ENCODE results near the gene UBR1. TPM values are rescaled to one million over a fixed set of nuclear protein-coding genes. Genes with fewer than 3 reads are reported as not detected.

Gene UBR1
- total and polyA plus RNA-seq, 2 experiments from 2014 or later: 17.2 to 19.6 TPM

GRCh38 chr15:43127752-43128151 is 21.9 kb upstream of the UBR1 start (continued):
- TF ChIP-seq, protein P1, sequence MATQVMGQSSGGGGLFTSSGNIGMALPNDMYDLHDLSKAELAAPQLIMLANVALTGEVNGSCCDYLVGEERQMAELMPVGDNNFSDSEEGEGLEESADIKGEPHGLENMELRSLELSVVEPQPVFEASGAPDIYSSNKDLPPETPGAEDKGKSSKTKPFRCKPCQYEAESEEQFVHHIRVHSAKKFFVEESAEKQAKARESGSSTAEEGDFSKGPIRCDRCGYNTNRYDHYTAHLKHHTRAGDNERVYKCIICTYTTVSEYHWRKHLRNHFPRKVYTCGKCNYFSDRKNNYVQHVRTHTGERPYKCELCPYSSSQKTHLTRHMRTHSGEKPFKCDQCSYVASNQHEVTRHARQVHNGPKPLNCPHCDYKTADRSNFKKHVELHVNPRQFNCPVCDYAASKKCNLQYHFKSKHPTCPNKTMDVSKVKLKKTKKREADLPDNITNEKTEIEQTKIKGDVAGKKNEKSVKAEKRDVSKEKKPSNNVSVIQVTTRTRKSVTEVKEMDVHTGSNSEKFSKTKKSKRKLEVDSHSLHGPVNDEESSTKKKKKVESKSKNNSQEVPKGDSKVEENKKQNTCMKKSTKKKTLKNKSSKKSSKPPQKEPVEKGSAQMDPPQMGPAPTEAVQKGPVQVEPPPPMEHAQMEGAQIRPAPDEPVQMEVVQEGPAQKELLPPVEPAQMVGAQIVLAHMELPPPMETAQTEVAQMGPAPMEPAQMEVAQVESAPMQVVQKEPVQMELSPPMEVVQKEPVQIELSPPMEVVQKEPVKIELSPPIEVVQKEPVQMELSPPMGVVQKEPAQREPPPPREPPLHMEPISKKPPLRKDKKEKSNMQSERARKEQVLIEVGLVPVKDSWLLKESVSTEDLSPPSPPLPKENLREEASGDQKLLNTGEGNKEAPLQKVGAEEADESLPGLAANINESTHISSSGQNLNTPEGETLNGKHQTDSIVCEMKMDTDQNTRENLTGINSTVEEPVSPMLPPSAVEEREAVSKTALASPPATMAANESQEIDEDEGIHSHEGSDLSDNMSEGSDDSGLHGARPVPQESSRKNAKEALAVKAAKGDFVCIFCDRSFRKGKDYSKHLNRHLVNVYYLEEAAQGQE (IDR thresholded peaks at IDR 0.05; ENCODE audit: unreplicated experiment): no peak
- TF ChIP-seq NANOG (IDR thresholded peaks at IDR 0.05; ENCODE audit: borderline replicate concordance): no peak

- H3K4me3 ChIP-seq: no peak overlapping the region
- no peak overlapping the region for H3K4me2 ChIP-seq
- peaks cover 8% of the 10 kb centered on the region for H3K27me3 Mint-ChIP-seq (ENCODE audit: insufficient read depth, low read depth, poor library complexity)
- no peak overlapping the region for H2AFZ ChIP-seq
- no peaks in the 10 kb centered on the region for H3K36me3 ChIP-seq (ENCODE audit: insufficient read depth)
- no peak for DNase-seq (ENCODE audit: low spot score)
- H3K27ac ChIP-seq (ENCODE audit: low read depth): no peak overlapping the region
- H3K79me2 ChIP-seq (replicated peaks; ENCODE audit: insufficient read depth): no peaks in the 10 kb centered on the region
- H3K4me1 ChIP-seq (ENCODE audit: insufficient read depth): no peaks in the 10 kb centered on the region
- peaks cover 17% of the 10 kb centered on the region for H3K27me3 ChIP-seq (ENCODE audit: insufficient read depth)
- no peak overlapping the region for H3K4me3 Mint-ChIP-seq
- H4K20me1 ChIP-seq (replicated peaks; ENCODE audit: insufficient read depth): no peaks in the 10 kb centered on the region
- H3K4me1 Mint-ChIP-seq: peaks cover 11% of the 10 kb centered on the region; the same call in 2 of the 3 replicates
- H3K9me3 Mint-ChIP-seq: peaks cover 9% of the 10 kb centered on the region; the same call in 2 of the 3 replicates
- no peak for ATAC-seq
- H3F3A ChIP-seq (replicated peaks; ENCODE audit: low read depth): no peaks in the 10 kb centered on the region
- H3K36me3 Mint-ChIP-seq (ENCODE audit: low read depth): no peaks in the 10 kb centered on the region
- H3K9me2 ChIP-seq (ENCODE audit: insufficient read depth): peaks cover 5% of the 10 kb centered on the region; the same call in 1 of the 2 replicates
- no peak overlapping the region for H3K27ac Mint-ChIP-seq
- TF ChIP-seq, protein P2, sequence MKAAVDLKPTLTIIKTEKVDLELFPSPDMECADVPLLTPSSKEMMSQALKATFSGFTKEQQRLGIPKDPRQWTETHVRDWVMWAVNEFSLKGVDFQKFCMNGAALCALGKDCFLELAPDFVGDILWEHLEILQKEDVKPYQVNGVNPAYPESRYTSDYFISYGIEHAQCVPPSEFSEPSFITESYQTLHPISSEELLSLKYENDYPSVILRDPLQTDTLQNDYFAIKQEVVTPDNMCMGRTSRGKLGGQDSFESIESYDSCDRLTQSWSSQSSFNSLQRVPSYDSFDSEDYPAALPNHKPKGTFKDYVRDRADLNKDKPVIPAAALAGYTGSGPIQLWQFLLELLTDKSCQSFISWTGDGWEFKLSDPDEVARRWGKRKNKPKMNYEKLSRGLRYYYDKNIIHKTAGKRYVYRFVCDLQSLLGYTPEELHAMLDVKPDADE (IDR thresholded peaks at IDR 0.05): no peak
- TF ChIP-seq CREB1 (CRISPR knock-in tag; IDR thresholded peaks at IDR 0.05; ENCODE audit: low read depth) (no peak), EZH2phosphoT487 (IDR thresholded peaks at IDR 0.05; ENCODE audit: unreplicated experiment) (no peak), JUNB (IDR thresholded peaks at IDR 0.05; ENCODE audit: unreplicated experiment) (no peak), STAT1 (IDR thresholded peaks at IDR 0.05; ENCODE audit: unreplicated experiment) (no peak), EZH2 (IDR thresholded peaks at IDR 0.05; ENCODE audit: low read depth, unreplicated experiment) (no peak)
- TF ChIP-seq, protein P3, sequence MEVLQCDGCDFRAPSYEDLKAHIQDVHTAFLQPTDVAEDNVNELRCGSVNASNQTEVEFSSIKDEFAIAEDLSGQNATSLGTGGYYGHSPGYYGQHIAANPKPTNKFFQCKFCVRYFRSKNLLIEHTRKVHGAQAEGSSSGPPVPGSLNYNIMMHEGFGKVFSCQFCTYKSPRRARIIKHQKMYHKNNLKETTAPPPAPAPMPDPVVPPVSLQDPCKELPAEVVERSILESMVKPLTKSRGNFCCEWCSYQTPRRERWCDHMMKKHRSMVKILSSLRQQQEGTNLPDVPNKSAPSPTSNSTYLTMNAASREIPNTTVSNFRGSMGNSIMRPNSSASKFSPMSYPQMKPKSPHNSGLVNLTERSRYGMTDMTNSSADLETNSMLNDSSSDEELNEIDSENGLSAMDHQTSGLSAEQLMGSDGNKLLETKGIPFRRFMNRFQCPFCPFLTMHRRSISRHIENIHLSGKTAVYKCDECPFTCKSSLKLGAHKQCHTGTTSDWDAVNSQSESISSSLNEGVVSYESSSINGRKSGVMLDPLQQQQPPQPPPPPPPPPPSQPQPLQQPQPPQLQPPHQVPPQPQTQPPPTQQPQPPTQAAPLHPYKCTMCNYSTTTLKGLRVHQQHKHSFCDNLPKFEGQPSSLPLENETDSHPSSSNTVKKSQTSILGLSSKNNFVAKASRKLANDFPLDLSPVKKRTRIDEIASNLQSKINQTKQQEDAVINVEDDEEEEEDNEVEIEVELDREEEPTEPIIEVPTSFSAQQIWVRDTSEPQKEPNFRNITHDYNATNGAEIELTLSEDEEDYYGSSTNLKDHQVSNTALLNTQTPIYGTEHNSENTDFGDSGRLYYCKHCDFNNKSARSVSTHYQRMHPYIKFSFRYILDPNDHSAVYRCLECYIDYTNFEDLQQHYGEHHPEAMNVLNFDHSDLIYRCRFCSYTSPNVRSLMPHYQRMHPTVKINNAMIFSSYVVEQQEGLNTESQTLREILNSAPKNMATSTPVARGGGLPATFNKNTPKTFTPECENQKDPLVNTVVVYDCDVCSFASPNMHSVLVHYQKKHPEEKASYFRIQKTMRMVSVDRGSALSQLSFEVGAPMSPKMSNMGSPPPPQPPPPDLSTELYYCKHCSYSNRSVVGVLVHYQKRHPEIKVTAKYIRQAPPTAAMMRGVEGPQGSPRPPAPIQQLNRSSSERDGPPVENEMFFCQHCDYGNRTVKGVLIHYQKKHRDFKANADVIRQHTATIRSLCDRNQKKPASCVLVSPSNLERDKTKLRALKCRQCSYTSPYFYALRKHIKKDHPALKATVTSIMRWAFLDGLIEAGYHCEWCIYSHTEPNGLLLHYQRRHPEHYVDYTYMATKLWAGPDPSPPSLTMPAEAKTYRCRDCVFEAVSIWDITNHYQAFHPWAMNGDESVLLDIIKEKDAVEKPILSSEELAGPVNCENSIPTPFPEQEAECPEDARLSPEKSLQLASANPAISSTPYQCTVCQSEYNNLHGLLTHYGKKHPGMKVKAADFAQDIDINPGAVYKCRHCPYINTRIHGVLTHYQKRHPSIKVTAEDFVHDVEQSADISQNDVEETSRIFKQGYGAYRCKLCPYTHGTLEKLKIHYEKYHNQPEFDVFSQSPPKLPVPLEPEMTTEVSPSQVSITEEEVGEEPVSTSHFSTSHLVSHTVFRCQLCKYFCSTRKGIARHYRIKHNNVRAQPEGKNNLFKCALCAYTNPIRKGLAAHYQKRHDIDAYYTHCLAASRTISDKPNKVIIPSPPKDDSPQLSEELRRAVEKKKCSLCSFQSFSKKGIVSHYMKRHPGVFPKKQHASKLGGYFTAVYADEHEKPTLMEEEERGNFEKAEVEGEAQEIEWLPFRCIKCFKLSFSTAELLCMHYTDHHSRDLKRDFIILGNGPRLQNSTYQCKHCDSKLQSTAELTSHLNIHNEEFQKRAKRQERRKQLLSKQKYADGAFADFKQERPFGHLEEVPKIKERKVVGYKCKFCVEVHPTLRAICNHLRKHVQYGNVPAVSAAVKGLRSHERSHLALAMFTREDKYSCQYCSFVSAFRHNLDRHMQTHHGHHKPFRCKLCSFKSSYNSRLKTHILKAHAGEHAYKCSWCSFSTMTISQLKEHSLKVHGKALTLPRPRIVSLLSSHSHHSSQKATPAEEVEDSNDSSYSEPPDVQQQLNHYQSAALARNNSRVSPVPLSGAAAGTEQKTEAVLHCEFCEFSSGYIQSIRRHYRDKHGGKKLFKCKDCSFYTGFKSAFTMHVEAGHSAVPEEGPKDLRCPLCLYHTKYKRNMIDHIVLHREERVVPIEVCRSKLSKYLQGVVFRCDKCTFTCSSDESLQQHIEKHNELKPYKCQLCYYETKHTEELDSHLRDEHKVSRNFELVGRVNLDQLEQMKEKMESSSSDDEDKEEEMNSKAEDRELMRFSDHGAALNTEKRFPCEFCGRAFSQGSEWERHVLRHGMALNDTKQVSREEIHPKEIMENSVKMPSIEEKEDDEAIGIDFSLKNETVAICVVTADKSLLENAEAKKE (CRISPR knock-in tag; IDR thresholded peaks at IDR 0.05): no peak
- TF ChIP-seq, protein P4, sequence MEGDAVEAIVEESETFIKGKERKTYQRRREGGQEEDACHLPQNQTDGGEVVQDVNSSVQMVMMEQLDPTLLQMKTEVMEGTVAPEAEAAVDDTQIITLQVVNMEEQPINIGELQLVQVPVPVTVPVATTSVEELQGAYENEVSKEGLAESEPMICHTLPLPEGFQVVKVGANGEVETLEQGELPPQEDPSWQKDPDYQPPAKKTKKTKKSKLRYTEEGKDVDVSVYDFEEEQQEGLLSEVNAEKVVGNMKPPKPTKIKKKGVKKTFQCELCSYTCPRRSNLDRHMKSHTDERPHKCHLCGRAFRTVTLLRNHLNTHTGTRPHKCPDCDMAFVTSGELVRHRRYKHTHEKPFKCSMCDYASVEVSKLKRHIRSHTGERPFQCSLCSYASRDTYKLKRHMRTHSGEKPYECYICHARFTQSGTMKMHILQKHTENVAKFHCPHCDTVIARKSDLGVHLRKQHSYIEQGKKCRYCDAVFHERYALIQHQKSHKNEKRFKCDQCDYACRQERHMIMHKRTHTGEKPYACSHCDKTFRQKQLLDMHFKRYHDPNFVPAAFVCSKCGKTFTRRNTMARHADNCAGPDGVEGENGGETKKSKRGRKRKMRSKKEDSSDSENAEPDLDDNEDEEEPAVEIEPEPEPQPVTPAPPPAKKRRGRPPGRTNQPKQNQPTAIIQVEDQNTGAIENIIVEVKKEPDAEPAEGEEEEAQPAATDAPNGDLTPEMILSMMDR (conservative IDR thresholded peaks at IDR 0.05; ENCODE audit: low read depth in 2 of 2): no peak
Measured at GRCh38 chr15:43126356-43126755, 20.5 kb upstream of the UBR1 start.
